ENCODE measurements around the gene CIZ1.

DNA sequence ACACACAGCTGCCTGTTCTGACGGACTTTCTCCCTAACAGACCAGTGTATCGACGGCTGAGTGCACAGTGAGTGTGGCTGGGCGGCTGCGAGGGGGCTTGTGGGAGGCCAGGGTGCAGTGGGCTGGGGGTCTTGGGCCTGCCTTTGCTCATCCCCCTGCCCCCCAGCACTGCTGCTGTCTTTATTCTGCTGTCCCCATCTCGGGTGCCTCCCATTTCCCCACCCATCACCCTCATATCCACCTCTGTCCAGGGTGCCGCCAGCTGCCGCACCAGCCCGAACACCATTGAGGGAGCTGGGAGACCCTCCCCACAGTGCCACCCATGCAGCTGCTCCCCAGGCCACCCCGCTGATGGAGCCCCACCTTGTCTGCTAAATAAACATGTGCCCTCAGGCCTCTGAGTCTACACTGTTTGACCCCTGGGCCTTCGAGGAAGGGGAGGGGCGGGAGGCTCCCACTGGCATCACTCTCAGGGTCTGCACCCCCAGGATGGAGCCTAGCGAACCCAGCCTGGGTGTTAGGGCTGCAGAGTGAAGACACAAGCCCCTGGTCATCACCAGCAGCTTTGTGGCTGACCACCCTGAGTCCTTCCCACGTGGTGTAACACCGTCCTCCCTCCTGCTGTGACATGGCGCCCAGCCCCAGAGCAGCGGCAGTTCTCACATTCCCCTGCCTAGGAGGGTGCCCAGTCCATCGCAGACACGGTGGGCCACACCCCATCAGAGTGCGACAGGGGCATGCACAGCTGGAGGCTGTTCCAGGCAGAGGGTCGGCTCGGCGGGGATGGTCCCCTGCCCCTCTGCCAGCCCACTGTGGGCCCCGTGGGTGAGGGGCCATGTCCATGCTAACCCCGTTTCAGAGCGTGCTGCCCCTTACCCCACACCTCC lies 38.1 kb downstream of the CIZ1 start:
- TF ChIP-seq EZH2 (IDR thresholded peaks at IDR 0.05; ENCODE audit: insufficient read depth, poor library complexity, severe bottlenecking) (no peak), EZH2phosphoT487 (IDR thresholded peaks at IDR 0.05; ENCODE audit: insufficient read depth, low read depth) (no peak)
